ENCODE results near the gene ELFN2. TPM values are rescaled to one million over a fixed set of nuclear protein-coding genes. Genes with fewer than 3 reads are reported as not detected.

The ELFN2 gene
- total and polyA plus RNA-seq, 2 of the 13 experiments (the other 11 are each of a cell fraction or from before 2014, with no cell fraction given) = 0.01 TPM; not detected in 1

- Histone ChIP-seq H3K9me3 (ENCODE audit: low read length) (no peaks in the 10 kb centered on the region), H3K79me2 (ENCODE audit: insufficient read depth, low read length) (no peaks in the 10 kb centered on the region), H3K27me3 (ENCODE audit: control insufficient read depth in 1 of 2, insufficient read depth in 2 of 2, low read length in 2 of 2) (peaks cover under 1 to 26% of the 10 kb centered on the region in 2 experiments; a peak in 4 of 5 replicates), H3K36me3 (replicated peaks in 1 of 2; ENCODE audit: control insufficient read depth in 1 of 2, insufficient read depth in 2 of 2, low read length in 2 of 2) (no peaks in the 10 kb centered on the region), H3K4me1 (ENCODE audit: insufficient read depth, low read length) (no peaks in the 10 kb centered on the region), H3K4me2 (ENCODE audit: low read depth, low read length) (no peak overlapping the region), H2AFZ (ENCODE audit: low read length) (no peak overlapping the region), H3K4me3 (replicated peaks in 1 of 3; ENCODE audit: insufficient read depth in 1 of 3, low read depth in 2 of 3, low read length in 3 of 3) (no peak overlapping the region), H3K27ac (ENCODE audit: extremely low read length, insufficient read depth, low read length) (no peak overlapping the region), H3K9ac (ENCODE audit: insufficient read depth, low read depth, low read length) (no peak overlapping the region), H4K20me1 (ENCODE audit: insufficient read depth, low read length) (no peaks in the 10 kb centered on the region)
- FAIRE-seq (no peak), ATAC-seq (no peak), DNase-seq (ENCODE audit: low spot score) (no peak)
- intact Hi-C loops (cut with micrococcal nuclease; ENCODE audit: unreplicated experiment) = no loop called here
- ChIA-PET POLR2A (no interaction called here), CTCF (ENCODE audit: low intra/inter-chr PET ratio, low total read pairs) (no interaction called here)
- in situ Hi-C loops (cut with HindIII; ENCODE audit: extremely low pct_ligation_motif_present, low pct_unique_long_range_greater_than_20kb) = loop anchor here (5.0 kb wide), 1 partner anchor 32 kb away; no protein-coding TSS in a partner anchor
- BruUV-seq (replicated peaks) = no TSS peak
- WGBS (ENCODE audit: low lambda C conversion rate) = 26% methylated on average over 10 of the region's 13 CpGs
- TF ChIP-seq XRCC5 (optimal IDR thresholded peaks at IDR 0.05; ENCODE audit: low read length) (no peak), MATR3 (CRISPR knock-in tag; IDR thresholded peaks at IDR 0.05) (no peak), AKNA (CRISPR knock-in tag; IDR thresholded peaks at IDR 0.05; ENCODE audit: borderline replicate concordance) (no peak), ZUFSP (CRISPR knock-in tag; IDR thresholded peaks at IDR 0.05; ENCODE audit: borderline replicate concordance) (no peak), KDM5B (CRISPR knock-in tag; IDR thresholded peaks at IDR 0.05; ENCODE audit: borderline replicate concordance) (no peak), ZNF788 (CRISPR knock-in tag; IDR thresholded peaks at IDR 0.05; ENCODE audit: borderline replicate concordance) (no peak), ZNF331 (CRISPR knock-in tag; IDR thresholded peaks at IDR 0.05) (no peak), STAT5B (CRISPR knock-in tag; IDR thresholded peaks at IDR 0.05) (no peak), TFE3 (CRISPR knock-in tag; IDR thresholded peaks at IDR 0.05) (no peak), JUN (CRISPR knock-in tag; IDR thresholded peaks at IDR 0.05) (no peak), ZBTB10 (CRISPR knock-in tag; IDR thresholded peaks at IDR 0.05; ENCODE audit: borderline replicate concordance) (no peak), TOE1 (CRISPR knock-in tag; IDR thresholded peaks at IDR 0.05) (no peak), ZNF367 (CRISPR knock-in tag; IDR thresholded peaks at IDR 0.05; ENCODE audit: borderline replicate concordance) (no peak)
These were observed 82.4 kb downstream of the ELFN2 start for GRCh38 chr22:37344735-37345449.

Data from HepG2 (cell line).